Measurements from ENCODE around the gene PTPRG.

Gene PTPRG

GRCh38 chr3:61841111-61841845, 279.9 kb downstream of the PTPRG start:
- DNase-seq, result peak; percentile 41

GRCh38 chr3:61841988-61842387, 280.6 kb downstream of the PTPRG start:
- DNase-seq, result no peak

DNA sequence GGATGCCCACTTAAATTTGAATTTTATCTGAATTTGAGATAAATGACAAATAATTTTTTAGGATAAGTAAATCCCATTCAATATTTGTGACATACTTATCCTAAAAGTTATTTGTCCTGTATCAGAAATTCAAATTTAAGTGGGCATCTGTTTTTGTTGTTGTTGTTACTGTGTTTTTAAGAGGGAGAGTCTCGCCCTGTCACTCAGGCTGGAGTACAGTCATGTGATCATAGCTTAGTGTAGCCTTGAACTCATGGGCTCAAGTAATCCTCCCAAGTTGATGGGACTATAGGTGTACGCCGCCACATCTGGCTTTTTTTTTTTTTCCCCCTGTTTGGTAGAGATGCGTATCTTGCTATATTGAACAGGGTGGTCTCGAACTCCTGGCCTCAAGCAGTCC, 283.0 kb downstream of the PTPRG start:
- DNase-seq, result no peak

GRCh38 chr3:61846488-61846887, 285.1 kb downstream of the PTPRG start:
- DNase-seq, result no peak

- DNase-seq, result peak; percentile 23
Observed at GRCh38 chr3:61847784-61848462, 286.6 kb downstream of the PTPRG start.

DNA sequence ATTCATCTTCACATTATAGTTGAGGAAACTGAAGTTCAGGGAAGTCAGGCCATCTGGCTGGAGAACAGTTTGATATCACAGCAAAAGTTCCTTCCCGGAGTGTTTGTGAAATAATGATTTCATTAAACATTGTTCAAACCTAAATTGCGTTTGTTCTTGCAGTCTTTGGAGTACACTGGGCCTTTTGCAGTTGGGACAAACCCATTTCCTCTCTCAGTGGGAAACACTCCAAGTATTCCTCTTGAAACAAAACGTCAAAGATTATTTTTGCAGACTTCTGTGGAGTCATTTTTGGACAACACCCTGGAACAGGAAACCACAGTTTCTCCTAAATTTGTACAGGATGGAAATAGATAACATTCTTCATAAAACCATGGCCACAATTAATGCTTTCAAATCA, 287.5 kb downstream of the PTPRG start:
- peak; percentile 67 for DNase-seq

- no peak for DNase-seq
Observed at GRCh38 chr3:61853912-61854311, 292.5 kb downstream of the PTPRG start.

GRCh38 chr3:61855211-61855610, 293.8 kb downstream of the PTPRG start:
- no peak for DNase-seq

GRCh38 chr3:61857297-61857696, 295.9 kb downstream of the PTPRG start:
- no peak for DNase-seq

- no peak for DNase-seq
Observed at GRCh38 chr3:61858054-61858453, 296.7 kb downstream of the PTPRG start.

- DNase-seq, result no peak
Observed at GRCh38 chr3:61861410-61861809, 300.0 kb downstream of the PTPRG start.

DNA sequence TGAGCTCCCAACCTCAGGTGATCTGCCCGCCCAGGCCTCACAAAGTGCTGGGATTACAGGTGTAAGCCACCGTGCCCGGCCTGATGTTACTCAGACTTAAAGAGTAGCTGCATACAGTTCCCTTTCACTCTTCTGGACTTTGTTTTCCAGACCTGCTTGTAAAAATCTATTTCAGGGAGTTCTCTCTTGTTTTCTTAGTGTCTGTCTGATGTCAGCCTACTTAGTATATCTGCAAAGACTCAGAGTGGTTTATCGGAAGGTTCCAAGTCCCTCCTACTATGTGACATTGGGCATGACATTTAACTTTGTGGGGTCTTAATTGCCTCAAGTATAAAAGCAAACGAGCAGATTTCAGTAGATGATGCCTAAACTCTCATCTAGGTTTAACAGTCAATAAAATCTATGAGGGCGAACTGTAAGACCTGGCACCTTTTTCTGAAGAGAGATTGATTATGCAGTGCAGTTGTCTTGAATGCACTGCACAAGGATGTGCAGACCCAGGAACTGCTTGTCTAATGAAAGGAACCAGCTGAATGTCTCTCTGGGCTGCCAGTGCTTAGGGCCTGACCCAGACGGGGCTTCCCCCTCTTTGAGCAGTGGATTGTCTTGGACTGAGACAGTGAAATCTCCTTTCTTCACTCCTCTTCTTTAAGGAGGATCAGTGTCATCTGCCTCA, 301.4 kb downstream of the PTPRG start:
- no peak for DNase-seq

- DNase-seq, result no peak
Observed at GRCh38 chr3:61863579-61863978, 302.2 kb downstream of the PTPRG start.

- DNase-seq, result peak; percentile 22
Observed at GRCh38 chr3:61864886-61865285, 303.5 kb downstream of the PTPRG start.

DNA sequence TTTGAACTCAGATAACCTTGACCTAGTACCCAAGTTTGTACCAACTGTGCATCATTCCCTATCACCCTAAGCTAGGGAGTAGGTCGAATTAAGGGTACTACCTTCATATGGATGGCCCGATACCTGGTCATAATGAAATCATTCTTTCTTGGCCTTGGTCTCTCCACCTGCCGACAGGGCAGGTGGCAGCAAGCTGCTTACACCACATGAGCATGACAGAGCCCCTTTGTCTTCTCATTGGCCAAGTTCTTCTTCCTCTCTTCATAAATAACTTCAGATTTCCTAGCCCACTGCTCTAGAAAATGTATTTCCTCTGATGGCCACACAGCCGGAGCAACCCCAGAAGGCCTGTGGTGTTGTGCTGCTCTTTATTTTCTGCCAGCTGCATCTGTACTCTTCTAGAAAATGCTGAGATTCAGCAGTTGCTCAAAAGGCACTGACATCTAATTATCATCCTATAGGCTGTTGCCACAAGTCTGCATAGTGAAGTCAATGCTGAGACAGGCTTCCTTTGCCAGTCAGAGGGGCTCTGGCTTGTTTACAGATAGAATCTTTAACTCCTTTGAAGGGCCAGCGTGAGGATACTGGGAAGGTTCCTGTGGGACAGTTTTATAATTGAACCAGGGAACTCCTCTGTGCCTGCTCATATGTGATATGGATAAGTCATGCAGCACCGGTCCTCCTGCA, 304.2 kb downstream of the PTPRG start:
- DNase-seq, result no peak

DNA sequence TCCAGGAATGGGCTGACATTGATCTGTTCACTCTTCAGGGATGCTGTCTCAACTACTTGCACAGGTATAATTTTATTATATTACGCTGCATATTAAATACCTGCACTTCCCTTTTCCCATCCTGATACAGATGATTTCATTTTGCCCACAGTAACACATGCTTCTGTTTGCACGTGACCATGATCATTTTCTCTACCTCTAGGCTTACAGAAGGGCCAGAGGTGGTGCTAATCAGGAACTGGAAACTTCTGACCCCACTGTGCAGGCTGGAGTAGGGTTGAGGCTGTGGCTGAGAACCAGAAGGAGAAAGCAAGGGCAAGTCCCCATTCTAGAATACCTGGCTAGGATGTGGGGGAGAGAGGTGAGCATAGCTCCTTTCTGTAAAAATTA, 304.8 kb downstream of the PTPRG start:
- DNase-seq, result no peak

GRCh38 chr3:61866961-61867461, 305.6 kb downstream of the PTPRG start:
- no peak for DNase-seq

- DNase-seq, result no peak
Observed at GRCh38 chr3:61868499-61868898, 307.1 kb downstream of the PTPRG start.

- no peak for DNase-seq
Observed at GRCh38 chr3:61869371-61869770, 308.0 kb downstream of the PTPRG start.

- no peak for DNase-seq
Observed at GRCh38 chr3:61871644-61872043, 310.3 kb downstream of the PTPRG start.

GRCh38 chr3:61872077-61872706, 310.8 kb downstream of the PTPRG start:
- DNase-seq, result no peak

DNA sequence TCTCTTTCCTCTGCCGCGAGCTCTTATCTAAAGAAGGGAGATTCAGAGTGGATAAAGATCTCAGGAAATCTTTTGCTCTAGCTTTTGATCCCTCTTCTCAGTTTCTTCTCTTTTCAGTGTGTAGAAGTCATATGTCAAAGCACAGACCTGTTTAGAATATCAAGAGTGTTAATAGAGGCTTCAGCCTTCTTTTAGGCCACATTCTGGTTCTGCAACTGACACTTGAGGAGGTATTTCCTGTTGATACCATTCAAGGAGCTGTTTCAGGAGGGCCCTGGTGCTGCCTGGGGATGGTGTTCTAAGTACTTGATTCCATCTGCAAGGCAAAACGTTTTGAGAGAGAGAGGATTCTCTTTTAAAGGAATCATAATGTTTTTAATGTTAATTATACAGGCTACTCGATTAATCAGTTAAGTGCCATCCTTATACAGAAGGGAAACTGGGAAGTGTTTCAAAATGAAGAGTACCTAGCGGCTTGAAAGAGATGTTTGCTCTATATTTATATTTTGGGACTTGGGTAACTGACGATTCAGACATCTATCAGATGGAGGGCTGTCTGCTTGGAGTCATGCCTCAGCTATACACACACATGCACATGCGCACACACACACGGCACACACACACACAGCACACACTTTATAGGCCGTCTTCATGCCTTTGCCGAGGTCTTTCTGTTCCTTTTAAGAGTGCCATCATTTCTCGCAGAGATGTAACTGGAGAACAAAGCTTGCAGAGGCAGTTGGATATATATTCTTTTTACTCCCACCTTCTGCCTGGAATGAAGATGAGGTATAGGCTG, 313.9 kb downstream of the PTPRG start:
- DNase-seq, result no peak
